ENCODE results near the gene CSRP1. TPM values are rescaled to one million over a fixed set of nuclear protein-coding genes. Genes with fewer than 3 reads are reported as not detected.

The CSRP1 gene
- total and polyA plus RNA-seq, 2 of the 13 experiments (the other 11 are each of a cell fraction or from before 2014, with no cell fraction given), result 17.7 to 68.9 TPM

DNA sequence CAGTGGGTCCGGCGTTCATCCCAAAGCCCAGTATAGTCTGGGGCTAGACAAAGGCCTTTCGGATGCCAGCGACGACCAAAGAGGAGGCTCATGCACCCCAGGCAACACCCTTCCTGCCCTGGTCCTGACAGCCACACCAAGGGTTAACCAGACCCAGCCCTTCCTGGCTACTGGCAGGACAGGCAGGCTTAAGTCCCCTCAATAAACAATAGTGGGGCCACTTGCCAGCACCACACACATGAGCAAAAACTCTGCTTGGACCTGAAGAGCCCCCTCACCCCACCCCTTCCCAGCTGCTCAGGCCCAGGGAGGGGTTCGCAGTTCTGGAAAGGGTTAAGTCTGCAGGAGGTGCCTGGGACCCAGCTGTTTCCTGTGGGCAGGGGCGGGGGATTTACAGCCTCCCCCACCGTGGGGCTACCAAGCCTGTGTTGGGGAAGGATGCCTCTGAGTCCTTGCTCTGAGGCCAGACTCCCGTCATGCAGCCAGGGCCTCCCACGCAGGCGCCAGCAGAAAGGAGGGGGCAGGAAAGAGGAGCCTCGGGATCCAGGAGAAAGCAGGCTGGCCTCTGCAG is 56.1 kb downstream of the CSRP1 start:
- BruUV-seq (replicated peaks), result no TSS peak
- intact Hi-C loops (cut with micrococcal nuclease; ENCODE audit: unreplicated experiment) (no loop called here), in situ Hi-C loops (cut with HindIII; ENCODE audit: extremely low pct_ligation_motif_present, low pct_unique_long_range_greater_than_20kb) (no loop called here)
- no peaks in the 10 kb centered on the region for H3K36me3 ChIP-seq (replicated peaks in 1 of 2; ENCODE audit: control insufficient read depth in 1 of 2, insufficient read depth in 2 of 2, low read length in 2 of 2)
- DNase-seq (ENCODE audit: low spot score), result no peak
- ChIA-PET CTCF (ENCODE audit: low intra/inter-chr PET ratio, low total read pairs) (no interaction called here), POLR2A (interaction anchor here (1.6 kb wide), 1 partner anchor 18 kb away, joined by 5 read pairs; the partner anchor contains the start of gene PHLDA3)
- WGBS (ENCODE audit: low lambda C conversion rate), result 40% methylated on average over 6 of the region's 12 CpGs
- no peak for ATAC-seq
- peaks cover 4 to 27% of the 10 kb centered on the region in 2 experiments; a peak in 3 of 5 replicates for H3K27me3 ChIP-seq (ENCODE audit: control insufficient read depth in 1 of 2, insufficient read depth in 2 of 2, low read length in 2 of 2)
- peaks cover 25% of the 10 kb centered on the region for H3K4me1 ChIP-seq (ENCODE audit: insufficient read depth, low read length)
- no peak for FAIRE-seq
- no peak overlapping the region for H2AFZ ChIP-seq (ENCODE audit: low read length)
- no peak for TF ChIP-seq PRPF4 (IDR thresholded peaks at IDR 0.05; ENCODE audit: low read depth, low read length, poor library complexity, severe bottlenecking)
- TF ChIP-seq HMGA1 (CRISPR knock-in tag; conservative IDR thresholded peaks at IDR 0.05), result no peak
- no peak for TF ChIP-seq ZBTB21 (CRISPR knock-in tag; IDR thresholded peaks at IDR 0.05)
- 0 out of 2 replicates have a peak, but pooled peaks have one; percentile 19 for TF ChIP-seq PATZ1 (CRISPR knock-in tag; IDR thresholded peaks at IDR 0.05)
- TF ChIP-seq IKZF1 (IDR thresholded peaks at IDR 0.05), result no peak
- H3K9ac ChIP-seq (ENCODE audit: insufficient read depth, low read depth, low read length), result no peak overlapping the region
- H3K79me2 ChIP-seq (ENCODE audit: insufficient read depth, low read length), result no peaks in the 10 kb centered on the region
- no peak overlapping the region for H3K4me2 ChIP-seq (ENCODE audit: low read depth, low read length)
- no peaks in the 10 kb centered on the region for H4K20me1 ChIP-seq (ENCODE audit: insufficient read depth, low read length)
- H3K4me3 ChIP-seq (replicated peaks in 1 of 3; ENCODE audit: insufficient read depth in 1 of 3, low read depth in 2 of 3, low read length in 3 of 3), result no peak overlapping the region
- H3K27ac ChIP-seq (ENCODE audit: extremely low read length, insufficient read depth, low read length), result no peak overlapping the region
- H3K9me3 ChIP-seq (ENCODE audit: low read length), result no peaks in the 10 kb centered on the region

GRCh38 chr1:201448990-201449389 is 57.9 kb downstream of the CSRP1 start:
- CTCF ChIA-PET (ENCODE audit: low intra/inter-chr PET ratio, low total read pairs), result interaction anchor here (1.9 to 4.3 kb wide), 2 partner anchors 33 to 64 kb away, joined by 21 to 40 read pairs; no protein-coding TSS in a partner anchor
- H3K4me3 ChIP-seq (replicated peaks in 1 of 3; ENCODE audit: insufficient read depth in 1 of 3, low read depth in 2 of 3, low read length in 3 of 3), result peak overlapping the region in 1 of 3 experiments; percentile 18; a peak in 1 of 6 replicates
- H3K27ac ChIP-seq (ENCODE audit: extremely low read length, insufficient read depth, low read length), result no peak overlapping the region
- H3K79me2 ChIP-seq (ENCODE audit: insufficient read depth, low read length), result no peaks in the 10 kb centered on the region
- H3K4me2 ChIP-seq (ENCODE audit: low read depth, low read length), result peak overlapping the region; percentile 84
- H3K9ac ChIP-seq (ENCODE audit: insufficient read depth, low read depth, low read length), result no peak overlapping the region
- in situ Hi-C loops (cut with HindIII; ENCODE audit: extremely low pct_ligation_motif_present, low pct_unique_long_range_greater_than_20kb) (loop anchor here (5.0 kb wide), 1 partner anchor 63 kb away; no protein-coding TSS in a partner anchor), intact Hi-C loops (cut with micrococcal nuclease; ENCODE audit: unreplicated experiment) (loop anchor here (1.0 to 2.0 kb wide), 3 partner anchors 20 to 64 kb away; partner anchors contain the start of gene PHLDA3)
- H2AFZ ChIP-seq (ENCODE audit: low read length), result no peak overlapping the region
- no peaks in the 10 kb centered on the region for H3K36me3 ChIP-seq (replicated peaks in 1 of 2; ENCODE audit: control insufficient read depth in 1 of 2, insufficient read depth in 2 of 2, low read length in 2 of 2)
- WGBS (ENCODE audit: low lambda C conversion rate), result 0% methylated on average over 1 of the region's 5 CpGs
- peak; percentile 16 for ATAC-seq
- no peaks in the 10 kb centered on the region for H4K20me1 ChIP-seq (ENCODE audit: insufficient read depth, low read length)
- BruUV-seq (replicated peaks), result no TSS peak
- POLR2A ChIA-PET, result interaction anchor here (1.5 to 1.9 kb wide), 2 partner anchors 13 to 20 kb away, joined by 6 to 9 read pairs; partner anchors contain the start of gene PHLDA3
- FAIRE-seq, result no peak
- peak; percentile 40 for DNase-seq (ENCODE audit: low spot score)
- H3K9me3 ChIP-seq (ENCODE audit: low read length), result no peaks in the 10 kb centered on the region
- H3K27me3 ChIP-seq (ENCODE audit: control insufficient read depth in 1 of 2, insufficient read depth in 2 of 2, low read length in 2 of 2), result peaks cover 4 to 13% of the 10 kb centered on the region in 2 experiments; a peak in 4 of 5 replicates
- H3K4me1 ChIP-seq (ENCODE audit: insufficient read depth, low read length), result peaks cover 25% of the 10 kb centered on the region
- TF ChIP-seq SOX5 (CRISPR knock-in tag; IDR thresholded peaks at IDR 0.05; ENCODE audit: borderline replicate concordance) (peak; percentile 28; the same call in 1 of the 2 replicates), KMT2A (CRISPR knock-in tag; IDR thresholded peaks at IDR 0.05) (no peak), NFE2 (CRISPR knock-in tag; IDR thresholded peaks at IDR 0.05) (no peak), ZBTB8A (CRISPR knock-in tag; IDR thresholded peaks at IDR 0.05; ENCODE audit: borderline replicate concordance, low read depth) (no peak), RXRA (CRISPR knock-in tag; IDR thresholded peaks at IDR 0.05) (peak; percentile 39; the same call in 1 of the 2 replicates), ZBTB21 (CRISPR knock-in tag; IDR thresholded peaks at IDR 0.05) (no peak), ZZZ3 (CRISPR knock-in tag; IDR thresholded peaks at IDR 0.05; ENCODE audit: borderline replicate concordance) (no peak), PATZ1 (CRISPR knock-in tag; IDR thresholded peaks at IDR 0.05) (peak; percentile 70), TOPORS (CRISPR knock-in tag; IDR thresholded peaks at IDR 0.05) (no peak), HMG20A (CRISPR knock-in tag; IDR thresholded peaks at IDR 0.05; ENCODE audit: borderline replicate concordance) (no peak), HNRNPL (IDR thresholded peaks at IDR 0.05; ENCODE audit: low read depth, low read length) (0 out of 2 replicates have a peak, but pooled peaks have one; percentile 50)
